Hematopoietic multipotent progenitor cell treated with erythropoietin and hydrocortisone succinate and interleukin-3 and kit ligand, for 4 days (in vitro differentiated cells): Measurements from ENCODE around the gene HDAC4.

ENCODE experiments used
- DNase-seq: peaks from one replicate; pipeline ENCODE4 v3.0.0-alpha.2; 2015

HDAC4 gene

DNA sequence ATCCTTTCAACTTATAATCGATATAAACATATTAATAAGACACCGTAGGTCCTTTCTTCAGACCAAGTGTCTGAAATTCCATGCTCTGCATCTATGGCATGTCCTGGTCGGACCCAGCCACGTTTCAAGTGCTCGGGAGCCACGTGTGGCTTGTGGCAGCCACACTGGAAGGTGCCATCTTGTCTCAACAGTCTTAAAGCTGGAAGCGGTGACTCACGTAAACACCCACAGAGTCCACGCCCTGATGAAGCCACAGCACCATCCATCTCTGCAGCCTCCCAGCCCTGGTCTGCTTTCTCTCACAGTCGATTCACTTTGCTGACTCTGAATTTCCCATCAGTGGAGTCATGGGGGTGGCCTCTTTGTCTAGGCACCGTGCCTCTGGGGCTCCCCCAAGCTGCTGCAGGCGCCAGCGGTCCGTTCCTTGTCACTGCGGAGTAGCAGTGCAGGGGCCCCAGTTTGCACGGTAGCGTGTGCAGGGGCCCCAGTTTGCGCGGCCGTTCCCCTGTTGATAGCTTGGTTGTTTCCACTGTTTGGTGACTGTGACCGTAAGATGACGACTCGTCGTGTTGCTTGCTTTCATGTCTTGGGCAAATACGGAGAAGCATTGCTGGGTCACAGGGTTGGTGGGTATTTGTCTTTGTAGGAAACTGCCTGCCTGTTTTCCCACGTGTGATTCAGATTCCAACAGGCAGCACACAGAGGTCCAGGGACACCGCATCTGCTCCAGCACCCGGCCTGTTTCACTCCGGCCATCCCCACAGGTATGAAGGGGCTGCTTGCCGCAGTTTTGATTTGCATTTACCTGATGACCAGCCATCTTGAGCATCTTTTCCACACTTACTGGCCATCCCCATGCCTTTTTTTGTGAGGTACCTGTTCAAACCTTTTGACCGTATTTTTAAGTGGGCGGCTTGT, 240.3 kb downstream of the HDAC4 start:
- no peak for DNase-seq

DNA sequence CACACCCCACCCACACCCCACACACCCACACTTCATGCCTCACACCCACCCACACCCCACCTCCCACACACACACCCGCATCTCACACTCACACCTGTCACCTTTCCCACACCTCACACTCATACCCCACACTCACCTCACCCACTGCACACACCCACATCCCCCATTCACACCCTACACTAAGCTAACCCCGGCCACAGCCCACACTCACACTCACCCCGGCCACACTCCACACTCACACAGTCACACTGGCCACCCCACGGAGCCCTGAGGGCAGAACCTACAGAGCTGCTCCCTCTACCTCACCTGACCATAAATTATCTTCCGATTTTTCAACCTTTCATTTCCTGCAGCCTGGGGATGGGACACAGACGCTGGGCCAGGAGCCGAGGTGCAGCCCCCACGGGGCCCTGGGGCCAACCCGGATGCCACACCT, 241.3 kb downstream of the HDAC4 start:
- DNase-seq, result no peak

DNA sequence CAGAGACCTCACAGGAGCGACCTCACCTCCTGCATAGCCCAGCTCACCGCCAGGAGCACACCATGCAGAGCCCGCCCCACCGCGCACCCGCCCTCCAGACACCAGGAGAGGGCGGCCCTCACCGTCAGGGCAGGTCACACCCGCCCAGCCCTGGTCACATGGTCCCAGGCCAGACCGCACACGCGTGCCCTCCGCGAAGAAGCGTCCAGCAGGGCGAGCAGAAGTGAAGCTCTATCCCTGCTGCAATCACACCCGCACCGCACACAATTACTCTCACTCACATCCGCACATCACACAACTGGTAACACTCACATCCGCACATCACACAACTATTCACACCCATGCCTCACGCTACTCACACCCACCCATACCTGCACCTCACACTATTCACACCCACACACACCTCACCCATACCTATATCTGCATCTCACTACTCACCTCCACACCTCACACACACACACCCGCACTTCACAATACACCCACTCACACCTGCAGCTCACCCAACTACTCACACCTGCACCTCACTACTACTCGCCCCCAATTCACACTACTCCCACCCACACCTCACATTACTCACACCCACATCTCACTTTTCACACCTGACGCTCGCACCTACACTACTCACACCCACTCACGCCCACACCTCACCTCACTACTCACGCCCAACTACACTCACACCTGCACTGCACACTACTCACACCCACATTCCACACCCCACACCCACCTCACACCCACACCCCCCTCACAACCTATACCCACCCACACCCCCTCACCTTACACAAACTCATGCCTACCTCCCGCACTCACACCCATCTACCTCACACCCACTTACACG, 242.0 kb downstream of the HDAC4 start:
- DNase-seq, result peak; percentile 18

DNA sequence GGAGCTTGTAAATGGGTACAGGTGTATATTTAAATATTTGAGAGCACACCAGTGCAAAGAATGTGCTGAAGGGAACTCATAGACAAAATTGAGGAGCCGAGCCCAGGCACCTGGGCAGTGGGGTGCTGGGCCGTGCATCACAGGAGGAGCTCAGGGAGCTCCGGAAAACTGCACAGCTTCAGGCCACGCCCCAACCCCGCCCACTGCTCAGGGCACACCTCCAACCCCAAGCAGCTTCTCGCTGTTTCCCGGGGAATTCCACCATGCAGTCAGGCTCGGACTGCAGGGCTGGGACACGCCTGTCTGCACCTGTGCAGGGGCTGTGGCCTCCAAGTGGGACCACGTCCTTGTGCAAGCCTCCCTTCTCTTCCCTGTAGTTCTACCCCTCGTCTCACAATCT, 243.0 kb downstream of the HDAC4 start:
- DNase-seq, result no peak

DNA sequence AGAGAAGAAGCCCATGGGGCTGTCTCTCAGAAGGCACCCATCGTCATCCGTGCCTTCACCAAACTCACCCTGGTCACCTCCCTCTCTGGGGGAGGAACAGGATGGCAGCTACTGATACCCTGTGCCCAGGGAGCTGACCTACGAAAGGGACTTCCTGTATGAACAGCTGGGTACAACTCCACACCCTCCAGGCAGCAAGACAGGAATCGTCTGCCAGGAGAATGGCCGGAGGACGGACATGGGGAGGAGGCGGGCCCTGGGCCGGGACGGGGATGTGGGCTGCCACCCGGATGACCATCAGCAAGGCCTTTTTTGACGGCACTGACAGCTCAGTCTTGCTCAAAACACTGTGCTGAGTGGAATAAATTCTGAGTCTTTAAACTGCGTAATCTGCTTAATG, 243.6 kb downstream of the HDAC4 start:
- no peak for DNase-seq

DNA sequence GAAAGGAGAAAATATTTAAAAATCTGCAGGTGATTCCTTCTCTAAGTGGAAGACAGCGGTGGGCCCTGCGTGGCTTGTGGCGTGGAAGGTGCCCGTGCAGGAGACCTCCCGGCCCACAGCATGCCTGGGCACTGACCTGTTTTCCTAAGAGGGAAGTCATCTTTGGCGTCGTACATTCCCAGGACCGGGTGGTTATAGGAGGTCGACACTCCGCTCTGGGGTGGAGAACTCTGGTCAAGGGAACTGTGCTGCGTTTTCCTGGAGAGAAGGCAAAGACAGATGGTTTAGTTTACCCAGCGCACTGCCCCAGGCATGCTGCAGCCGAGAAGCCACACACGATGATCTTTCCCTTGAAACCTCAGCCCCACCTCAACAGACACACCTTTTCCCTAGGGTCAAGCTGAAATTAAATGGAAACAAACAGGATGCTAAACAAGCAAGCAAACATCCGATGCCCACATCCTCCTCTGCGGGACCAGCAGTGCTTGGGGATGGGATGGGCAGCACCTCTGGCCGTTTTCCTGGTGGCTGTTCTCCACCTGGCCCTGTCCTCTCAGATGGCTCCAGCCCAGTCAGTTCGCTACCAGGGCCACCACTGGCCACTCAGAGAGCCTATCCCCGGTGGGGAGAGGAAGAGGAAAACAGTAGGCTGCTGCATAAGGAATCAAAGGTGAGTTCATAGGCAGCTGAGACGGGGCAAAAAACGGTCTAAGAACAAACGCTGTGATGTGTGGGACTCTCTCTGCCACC, 244.1 kb downstream of the HDAC4 start:
- DNase-seq, result no peak

DNA sequence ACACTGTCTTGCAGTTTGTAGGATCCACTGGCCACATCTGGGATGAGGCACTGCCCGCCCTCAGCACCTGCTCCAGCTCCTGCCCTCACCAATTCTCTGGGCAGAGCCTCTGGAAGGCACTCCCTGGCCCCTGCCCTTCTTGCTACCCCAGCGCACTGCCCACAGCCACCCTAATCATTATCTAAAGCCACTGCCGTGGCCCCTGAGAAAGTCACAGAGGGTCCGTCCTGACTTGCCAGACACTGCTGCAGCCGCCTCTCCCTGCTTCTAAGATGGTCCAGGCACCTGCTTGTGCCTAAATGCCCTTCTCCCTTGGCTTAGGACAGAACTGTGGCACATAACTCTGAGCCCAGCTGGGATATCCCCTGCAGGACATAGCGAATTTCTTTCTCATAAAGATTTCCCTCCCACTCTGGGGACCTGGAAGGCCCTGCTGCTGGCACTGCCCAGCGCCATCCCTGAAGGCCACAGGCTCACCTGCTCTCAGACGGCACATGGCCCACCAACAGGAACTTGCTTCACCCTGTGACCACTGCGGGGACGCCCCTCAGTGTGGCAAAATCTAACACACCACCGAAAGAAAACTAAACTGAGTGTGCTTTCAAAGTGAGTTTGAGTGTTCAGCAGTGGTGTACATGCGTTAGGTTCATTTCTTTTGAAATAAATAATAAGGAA, 244.9 kb downstream of the HDAC4 start:
- DNase-seq, result no peak

DNA sequence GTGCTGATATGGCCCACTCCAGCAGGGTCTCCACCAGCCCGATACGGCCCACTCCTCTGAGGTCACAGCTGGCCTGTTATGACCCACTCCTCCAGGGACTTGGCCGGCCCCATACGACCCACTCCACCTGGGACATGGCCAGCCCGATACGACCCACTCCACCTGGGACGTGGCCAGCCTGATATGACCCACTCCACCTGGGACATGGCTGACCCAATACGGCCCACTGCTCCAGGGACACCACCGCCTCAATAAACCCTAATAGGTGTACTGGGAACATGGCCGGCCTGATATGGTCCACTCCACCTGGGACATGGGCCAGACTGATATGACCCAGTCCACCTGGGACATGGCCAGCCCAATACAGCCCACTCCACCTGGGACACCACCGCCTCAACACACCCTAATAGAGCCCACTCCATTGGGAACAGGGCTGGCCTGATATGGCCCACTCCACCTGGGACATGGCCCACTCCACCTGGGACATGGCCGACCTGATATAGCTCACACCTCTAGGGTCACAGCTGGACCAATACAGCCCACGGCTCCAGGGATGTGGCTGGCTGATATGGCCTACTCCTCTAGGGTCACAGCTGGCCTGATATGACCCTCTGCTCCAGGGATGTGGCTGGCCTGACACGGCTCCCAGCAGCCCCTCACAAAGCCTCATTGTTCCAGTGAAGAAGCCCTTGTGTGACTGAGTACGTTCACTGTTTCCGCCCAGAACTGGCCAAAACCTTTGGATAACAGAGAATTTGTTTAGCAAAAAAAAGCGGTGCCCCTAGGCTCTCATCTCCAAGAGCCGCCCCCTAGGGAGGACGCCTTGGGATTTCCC, 245.6 kb downstream of the HDAC4 start:
- DNase-seq, result no peak

DNA sequence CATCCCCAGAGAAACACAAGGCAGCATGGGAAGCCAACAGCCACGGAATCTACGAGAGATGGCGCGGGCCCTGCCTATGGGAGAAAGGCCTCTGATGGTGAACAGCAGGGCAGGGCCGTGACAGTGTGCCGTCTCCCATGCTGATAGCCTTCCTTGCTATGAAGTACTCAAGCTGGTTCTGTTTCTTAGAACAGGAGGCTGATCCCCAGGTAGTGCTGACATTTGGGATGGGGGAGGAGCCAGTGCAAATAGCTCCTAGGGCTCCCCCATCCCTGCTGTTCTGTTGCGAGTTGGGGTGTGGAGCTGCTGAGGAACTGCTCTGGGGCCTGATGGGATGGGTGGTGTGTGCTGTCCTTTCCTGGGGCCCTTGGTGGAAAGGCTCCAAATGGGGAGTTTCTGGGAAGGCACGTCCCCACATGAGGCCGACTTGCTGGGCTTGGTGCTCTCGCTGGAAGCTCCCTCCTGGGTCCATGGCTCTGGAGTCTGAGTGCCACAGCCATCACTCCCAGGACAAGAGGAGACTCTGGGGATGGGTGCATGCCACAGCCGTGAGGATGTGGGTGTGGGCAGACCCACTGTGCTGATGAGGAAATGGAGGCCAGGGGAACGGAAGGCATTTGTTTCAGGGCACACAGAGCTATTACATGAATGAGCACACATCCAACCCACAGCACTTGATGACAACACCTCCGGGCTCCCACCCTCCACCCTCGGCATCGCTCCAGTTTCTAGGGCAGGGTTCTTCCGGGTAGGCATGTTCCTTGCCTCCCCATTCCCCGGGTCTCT, 246.8 kb downstream of the HDAC4 start:
- DNase-seq, result no peak

DNA sequence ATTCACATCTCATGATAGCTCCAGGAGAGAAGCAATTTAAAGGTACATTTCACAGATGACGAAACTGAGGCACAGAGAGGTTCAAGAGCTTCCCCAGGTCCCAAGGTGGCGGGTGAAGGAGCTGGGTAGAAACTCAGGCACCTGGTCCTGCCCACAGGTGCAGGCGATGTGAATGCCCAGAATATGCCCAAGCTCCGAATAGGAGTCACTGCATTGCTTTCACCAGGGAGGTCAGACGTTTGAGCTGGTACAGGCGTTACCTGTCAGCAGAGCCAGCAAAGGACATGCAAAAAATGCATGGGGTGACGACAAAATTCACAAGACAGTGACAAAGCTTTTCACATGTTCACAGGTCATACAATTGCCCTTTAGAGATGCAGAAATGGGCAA, 247.9 kb downstream of the HDAC4 start:
- DNase-seq, result no peak

DNA sequence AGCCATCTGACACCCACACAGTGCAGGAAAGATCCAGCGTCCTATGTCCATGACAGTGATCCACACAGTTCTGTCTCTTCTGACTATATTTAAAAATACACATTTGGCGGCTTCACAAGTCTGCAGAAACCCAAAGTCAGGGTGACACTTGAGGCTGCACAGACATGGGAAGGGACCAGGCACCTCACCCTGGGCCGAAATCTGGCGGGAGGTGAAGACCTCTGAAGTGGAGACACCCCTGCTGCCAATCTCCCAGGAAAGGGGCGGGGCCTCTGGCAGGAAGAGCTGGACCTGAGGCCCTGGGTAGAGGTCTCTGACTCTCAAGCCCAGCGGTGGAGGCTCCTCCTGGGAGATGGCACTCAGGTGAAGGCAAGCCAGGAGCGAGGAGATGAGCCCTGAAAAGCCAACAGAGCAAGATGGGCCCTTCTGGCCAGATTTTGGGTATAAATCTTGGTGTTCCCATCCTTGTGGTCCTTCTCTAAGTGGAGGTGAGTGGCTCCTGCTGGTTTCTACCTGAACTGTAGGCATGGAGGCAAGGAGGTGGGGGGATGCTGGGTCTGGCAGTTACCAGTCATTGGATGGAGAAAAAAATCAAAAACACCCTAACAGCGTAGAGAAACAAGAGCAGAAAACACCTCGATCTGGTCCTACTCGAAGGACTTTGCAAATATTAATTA, 248.4 kb downstream of the HDAC4 start:
- no peak for DNase-seq

DNA sequence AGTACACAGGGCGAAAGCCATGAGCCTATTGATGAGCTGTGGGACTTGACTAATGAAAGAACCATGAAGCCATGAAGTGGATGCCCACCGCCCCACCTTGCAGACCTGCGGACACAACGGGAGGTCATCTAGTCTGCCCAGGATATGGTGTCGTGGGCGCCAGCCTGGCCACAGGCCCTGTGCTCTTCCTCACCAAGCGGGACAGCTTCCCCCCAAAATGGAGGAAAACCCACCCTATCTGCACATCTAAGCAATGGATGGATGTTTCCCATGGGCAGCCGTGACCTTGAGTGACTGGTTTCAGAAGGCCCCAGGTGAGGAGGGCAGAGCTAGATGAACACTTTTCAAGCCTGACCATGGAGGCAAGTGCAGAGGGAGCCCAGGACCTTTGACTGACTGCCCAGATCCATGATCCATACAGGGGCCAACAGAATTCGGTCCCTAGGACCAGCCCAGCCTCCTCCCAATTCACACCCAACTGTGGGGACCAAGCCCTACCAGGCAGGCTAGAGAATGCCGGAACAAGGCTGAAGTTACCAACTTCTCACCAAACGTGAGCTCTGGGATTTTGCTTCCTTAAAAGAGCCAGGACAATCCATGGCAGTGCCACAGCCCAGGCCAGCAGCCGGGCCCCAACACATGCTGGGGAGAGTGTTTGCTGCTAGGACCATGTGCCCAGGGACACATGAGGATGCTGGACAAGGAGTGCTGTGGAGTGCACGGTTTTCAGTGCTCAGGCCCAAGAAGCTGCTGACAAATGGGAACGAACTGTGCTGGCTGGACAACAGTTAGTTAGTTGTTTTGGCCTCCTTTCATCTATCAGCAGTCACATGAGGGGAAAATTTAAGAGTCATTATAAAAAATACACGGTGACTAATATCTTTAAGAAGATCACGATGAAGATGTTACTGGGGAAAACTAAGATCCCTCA, 249.4 kb downstream of the HDAC4 start:
- DNase-seq, result no peak

DNA sequence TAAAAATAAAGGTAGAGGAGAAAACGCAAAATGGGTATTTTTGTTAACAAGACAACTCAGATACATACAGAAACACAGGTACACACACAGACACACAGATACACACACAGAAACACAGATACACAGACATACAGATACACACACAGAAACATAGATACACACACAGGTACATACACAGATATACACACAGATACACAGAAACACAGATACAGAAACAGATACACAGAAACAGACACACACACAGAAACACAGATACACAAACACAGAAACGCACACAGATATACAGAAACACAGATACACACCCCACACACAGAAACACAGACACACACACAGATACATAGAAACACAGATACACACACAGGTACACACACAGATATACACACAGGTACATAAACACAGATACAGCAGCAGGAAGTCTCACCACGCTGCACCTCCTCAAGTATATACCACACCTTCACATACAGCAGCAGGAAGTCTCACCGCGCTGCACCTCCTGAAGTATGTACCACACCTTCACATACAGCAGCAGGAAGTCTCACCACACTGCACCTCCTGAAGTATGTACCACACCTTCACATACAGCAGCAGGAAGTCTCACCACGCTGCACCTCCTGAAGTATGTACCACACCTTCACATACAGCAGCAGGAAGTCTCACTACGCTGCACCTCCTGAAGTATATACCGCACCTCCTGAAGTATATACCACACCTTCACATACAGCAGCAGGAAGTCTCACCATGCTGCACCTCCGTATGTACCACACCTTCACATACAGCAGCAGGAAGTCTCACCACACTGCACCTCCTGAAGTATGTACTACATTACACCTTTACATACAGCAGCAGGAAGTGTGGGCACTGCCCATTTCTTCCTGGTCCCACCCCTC, 250.5 kb downstream of the HDAC4 start:
- DNase-seq, result no peak

DNA sequence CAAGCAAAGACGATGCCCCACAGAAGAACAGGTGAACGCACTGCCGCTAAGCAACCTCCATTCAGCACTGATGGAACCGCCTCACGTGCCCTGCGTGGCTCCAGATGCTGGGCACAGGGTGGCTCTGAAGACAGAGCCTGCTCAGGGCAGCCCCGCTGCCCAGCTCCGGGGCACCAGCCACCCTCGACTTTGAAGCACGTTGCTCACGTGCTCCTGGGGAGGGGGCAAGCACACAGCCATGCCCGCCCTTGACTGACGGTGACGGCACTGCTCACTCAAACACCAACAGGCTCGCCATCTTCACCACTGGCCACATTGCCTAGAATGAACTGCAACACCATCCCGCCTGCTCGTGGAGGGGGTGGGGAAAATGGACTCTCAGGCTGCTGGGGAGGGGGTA, 251.3 kb downstream of the HDAC4 start:
- DNase-seq, result no peak

DNA sequence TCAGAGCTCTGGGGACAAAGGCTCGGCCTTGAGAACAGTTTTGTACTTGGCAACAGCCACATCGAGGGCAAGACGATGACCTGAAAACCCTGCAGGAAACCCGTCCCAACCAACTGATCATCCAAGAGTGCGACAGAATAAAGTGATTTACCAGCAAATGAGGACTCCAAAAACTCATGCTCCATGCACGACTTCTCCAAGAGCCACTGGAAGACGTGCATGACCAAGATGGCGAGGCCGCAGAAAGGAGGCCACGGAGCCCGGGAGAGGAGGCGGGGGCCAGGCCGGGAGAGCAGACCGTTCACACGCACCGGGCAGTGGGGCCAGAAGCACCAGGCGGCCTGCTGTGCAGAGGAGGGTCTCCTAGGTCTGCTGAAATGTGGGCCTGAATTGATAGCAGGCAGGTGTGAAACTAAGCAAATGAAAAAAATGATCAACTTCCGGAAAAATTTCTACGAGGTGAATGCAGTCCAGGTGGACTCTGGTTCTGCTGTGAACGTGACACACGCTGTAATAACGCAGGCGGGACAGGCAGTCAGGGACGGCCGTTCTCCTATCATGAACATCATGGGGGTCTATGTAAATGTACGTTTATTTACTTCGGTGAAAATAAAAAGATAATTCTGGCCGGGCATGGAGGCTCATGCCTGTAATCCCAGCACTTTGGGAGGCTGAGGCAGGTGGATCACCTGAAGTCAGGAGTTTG, 252.2 kb downstream of the HDAC4 start:
- DNase-seq, result no peak

DNA sequence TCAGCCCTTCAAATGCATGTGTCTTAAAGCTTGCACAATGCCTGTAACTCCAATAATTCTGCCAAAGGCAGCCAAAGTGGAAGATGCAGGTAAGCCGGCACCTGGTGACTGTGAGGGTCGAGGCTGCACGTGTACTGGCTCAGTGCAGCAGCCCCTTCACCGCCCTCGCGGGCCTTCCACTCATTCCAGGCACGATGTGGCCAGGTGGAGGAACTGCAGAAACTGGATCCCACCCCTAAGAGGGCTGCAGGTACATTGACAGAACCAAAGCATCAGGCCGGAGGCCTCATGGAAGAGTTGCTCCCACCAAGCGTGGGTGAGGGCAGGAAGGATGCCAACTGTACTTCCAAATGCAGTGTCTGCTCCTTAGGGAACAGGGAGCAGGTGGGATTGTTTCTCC, 253.4 kb downstream of the HDAC4 start:
- DNase-seq, result no peak

DNA sequence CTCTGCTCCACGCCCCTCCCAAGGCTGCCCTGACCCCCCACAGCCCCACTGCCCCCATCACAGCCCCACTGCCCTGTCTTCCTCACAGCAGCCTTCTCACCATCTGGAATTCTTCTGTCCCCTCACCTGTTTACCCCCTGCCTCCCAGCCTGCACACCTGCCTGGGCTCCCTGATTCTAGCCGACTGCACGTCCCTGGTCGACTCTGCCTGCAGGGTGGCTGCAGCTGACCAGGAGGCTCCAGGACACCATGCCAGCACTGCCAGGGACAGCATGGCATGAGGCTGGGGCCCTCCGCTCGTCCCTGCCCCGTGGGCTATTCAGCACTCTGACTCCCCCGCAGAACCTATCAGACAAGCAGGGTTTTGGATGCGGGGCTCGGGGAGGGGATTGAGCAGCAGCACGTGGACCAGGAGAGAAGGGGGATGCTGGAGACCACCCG, 254.1 kb downstream of the HDAC4 start:
- DNase-seq, result no peak
